Measurements from ENCODE around the gene ANTXR1. TPM values are rescaled to one million over a fixed set of nuclear protein-coding genes. Genes with fewer than 3 reads are reported as not detected.

ANTXR1 gene
- total RNA-seq, 1 experiment from 2014 or later: 48.3 TPM

- Histone ChIP-seq H4K20me1 (ENCODE audit: insufficient read depth) (no peaks in the 10 kb centered on the region), H3K79me2 (ENCODE audit: low read depth) (no peaks in the 10 kb centered on the region), H3K4me1 (replicated peaks; ENCODE audit: insufficient read depth) (no peaks in the 10 kb centered on the region), H3K4me2 (no peak overlapping the region), H3K36me3 (ENCODE audit: low read depth) (no peaks in the 10 kb centered on the region), H3K27ac (no peak overlapping the region), H3F3A (ENCODE audit: insufficient read depth, low read depth) (no peaks in the 10 kb centered on the region), H3K9me2 (ENCODE audit: insufficient read depth) (no peaks in the 10 kb centered on the region), H3K4me3 (no peak overlapping the region), H3K27me3 (ENCODE audit: insufficient read depth, low read depth) (no peaks in the 10 kb centered on the region), H3K9me3 (ENCODE audit: insufficient read depth, low read depth) (no peaks in the 10 kb centered on the region), H2AFZ (no peak overlapping the region)
- no peak for DNase-seq
- intact Hi-C loops (cut with micrococcal nuclease; ENCODE audit: unreplicated experiment): no loop called here
- TF ChIP-seq, protein P1, sequence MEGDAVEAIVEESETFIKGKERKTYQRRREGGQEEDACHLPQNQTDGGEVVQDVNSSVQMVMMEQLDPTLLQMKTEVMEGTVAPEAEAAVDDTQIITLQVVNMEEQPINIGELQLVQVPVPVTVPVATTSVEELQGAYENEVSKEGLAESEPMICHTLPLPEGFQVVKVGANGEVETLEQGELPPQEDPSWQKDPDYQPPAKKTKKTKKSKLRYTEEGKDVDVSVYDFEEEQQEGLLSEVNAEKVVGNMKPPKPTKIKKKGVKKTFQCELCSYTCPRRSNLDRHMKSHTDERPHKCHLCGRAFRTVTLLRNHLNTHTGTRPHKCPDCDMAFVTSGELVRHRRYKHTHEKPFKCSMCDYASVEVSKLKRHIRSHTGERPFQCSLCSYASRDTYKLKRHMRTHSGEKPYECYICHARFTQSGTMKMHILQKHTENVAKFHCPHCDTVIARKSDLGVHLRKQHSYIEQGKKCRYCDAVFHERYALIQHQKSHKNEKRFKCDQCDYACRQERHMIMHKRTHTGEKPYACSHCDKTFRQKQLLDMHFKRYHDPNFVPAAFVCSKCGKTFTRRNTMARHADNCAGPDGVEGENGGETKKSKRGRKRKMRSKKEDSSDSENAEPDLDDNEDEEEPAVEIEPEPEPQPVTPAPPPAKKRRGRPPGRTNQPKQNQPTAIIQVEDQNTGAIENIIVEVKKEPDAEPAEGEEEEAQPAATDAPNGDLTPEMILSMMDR (conservative IDR thresholded peaks at IDR 0.05): no peak
- no peak for TF ChIP-seq EZH2 (IDR thresholded peaks at IDR 0.05; ENCODE audit: low read depth)
- POLR2A ChIA-PET (ENCODE audit: unreplicated experiment): interaction anchor here (0.6 kb wide), 1 partner anchor 17 kb away, joined by 3 read pairs; no protein-coding TSS in a partner anchor
- no TSS peak for BruUV-seq (replicated peaks)
- CTCF ChIA-PET: no interaction called here
These were observed 109.3 kb downstream of the ANTXR1 start for GRCh38 chr2:69122271-69122670.

DNA sequence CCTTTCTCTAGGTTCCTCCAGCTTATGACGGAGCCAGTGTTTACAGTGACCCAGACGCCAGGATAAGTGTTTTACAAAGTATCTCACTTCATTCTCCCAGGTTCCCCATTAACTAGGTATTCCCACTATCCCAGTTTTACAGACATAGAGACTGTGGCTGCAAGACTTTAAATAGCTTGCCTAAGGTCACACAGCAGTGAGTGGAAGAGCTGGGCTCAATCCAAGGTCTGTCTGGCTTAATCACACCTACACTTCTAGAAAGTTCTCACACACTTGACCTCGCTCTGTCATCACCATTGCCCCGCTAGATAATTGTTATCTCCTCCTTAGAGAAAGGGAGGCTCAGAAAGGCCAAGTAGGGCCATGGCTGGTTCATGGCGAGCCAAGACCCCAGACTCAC, 110.2 kb downstream of the ANTXR1 start:
- POLR2A ChIA-PET (ENCODE audit: unreplicated experiment): no interaction called here
- Histone ChIP-seq H3K4me3 (no peak overlapping the region), H3F3A (ENCODE audit: insufficient read depth, low read depth) (no peaks in the 10 kb centered on the region), H3K9me3 (ENCODE audit: insufficient read depth, low read depth) (no peaks in the 10 kb centered on the region), H3K4me1 (replicated peaks; ENCODE audit: insufficient read depth) (no peaks in the 10 kb centered on the region), H3K27ac (no peak overlapping the region), H3K4me2 (no peak overlapping the region), H3K9me2 (ENCODE audit: insufficient read depth) (no peaks in the 10 kb centered on the region), H2AFZ (no peak overlapping the region), H3K79me2 (ENCODE audit: low read depth) (no peaks in the 10 kb centered on the region), H3K27me3 (ENCODE audit: insufficient read depth, low read depth) (no peaks in the 10 kb centered on the region), H4K20me1 (ENCODE audit: insufficient read depth) (no peaks in the 10 kb centered on the region), H3K36me3 (ENCODE audit: low read depth) (no peaks in the 10 kb centered on the region)
- no peak for DNase-seq
- no peak for TF ChIP-seq EZH2 (IDR thresholded peaks at IDR 0.05; ENCODE audit: low read depth)
- TF ChIP-seq, protein P1 (conservative IDR thresholded peaks at IDR 0.05): no peak
- no TSS peak for BruUV-seq (replicated peaks)
- CTCF ChIA-PET: no interaction called here
- intact Hi-C loops (cut with micrococcal nuclease; ENCODE audit: unreplicated experiment): no loop called here

DNA sequence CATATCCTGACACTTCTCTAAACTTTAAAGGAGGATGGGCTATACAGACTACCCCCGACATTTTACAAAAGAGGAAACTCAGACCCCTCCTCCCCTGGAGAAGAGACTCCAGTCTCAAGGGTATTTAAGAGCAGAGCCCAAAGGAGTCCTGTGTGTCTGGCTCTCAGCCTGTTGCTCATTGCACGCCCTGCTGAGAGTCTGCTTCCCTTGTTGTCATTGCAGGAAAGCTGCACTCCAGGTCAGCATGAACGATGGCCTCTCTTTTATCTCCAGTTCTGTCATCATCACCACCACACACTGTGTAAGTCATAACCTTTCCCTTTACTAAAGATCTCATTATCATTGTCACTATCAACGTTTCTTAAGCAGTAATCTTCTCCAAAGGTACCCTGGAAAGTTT, 111.4 kb downstream of the ANTXR1 start:
- Histone ChIP-seq H3K79me2 (ENCODE audit: low read depth) (no peaks in the 10 kb centered on the region), H3K4me3 (no peak overlapping the region), H4K20me1 (ENCODE audit: insufficient read depth) (no peaks in the 10 kb centered on the region), H3K9me2 (ENCODE audit: insufficient read depth) (no peaks in the 10 kb centered on the region), H3K4me1 (replicated peaks; ENCODE audit: insufficient read depth) (no peaks in the 10 kb centered on the region), H3K4me2 (no peak overlapping the region), H3K9me3 (ENCODE audit: insufficient read depth, low read depth) (no peaks in the 10 kb centered on the region), H2AFZ (no peak overlapping the region), H3K27ac (no peak overlapping the region), H3K27me3 (ENCODE audit: insufficient read depth, low read depth) (no peaks in the 10 kb centered on the region), H3K36me3 (ENCODE audit: low read depth) (no peaks in the 10 kb centered on the region), H3F3A (ENCODE audit: insufficient read depth, low read depth) (no peaks in the 10 kb centered on the region)
- no peak for DNase-seq
- TF ChIP-seq, protein P1 (conservative IDR thresholded peaks at IDR 0.05): no peak
- no peak for TF ChIP-seq EZH2 (IDR thresholded peaks at IDR 0.05; ENCODE audit: low read depth)
- ChIA-PET CTCF (no interaction called here), POLR2A (ENCODE audit: unreplicated experiment) (no interaction called here)
- intact Hi-C loops (cut with micrococcal nuclease; ENCODE audit: unreplicated experiment): no loop called here
- BruUV-seq (replicated peaks): no TSS peak
